ENCODE results near the gene MYBPHL.

Gene MYBPHL

DNA sequence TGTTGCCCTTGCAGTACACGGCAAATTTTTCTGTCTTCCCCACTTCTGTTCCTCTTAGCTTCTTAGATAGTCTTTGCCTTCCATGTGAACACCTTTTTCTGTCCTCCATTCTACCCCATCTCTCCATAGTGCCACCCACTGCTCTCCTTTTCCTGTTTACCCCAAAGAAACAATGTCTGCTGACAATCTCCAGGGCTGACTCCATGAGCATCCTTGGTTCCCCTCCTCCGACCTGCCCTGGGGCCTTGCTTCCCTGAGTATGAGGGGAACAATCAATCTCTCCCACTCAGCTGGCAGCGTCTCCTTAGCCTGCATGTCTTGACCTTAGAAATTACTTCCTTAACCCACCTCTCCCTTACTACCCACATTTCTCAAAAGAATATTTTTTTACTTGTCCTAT is 12.3 kb upstream of the MYBPHL start:
- TF ChIP-seq, protein P1, sequence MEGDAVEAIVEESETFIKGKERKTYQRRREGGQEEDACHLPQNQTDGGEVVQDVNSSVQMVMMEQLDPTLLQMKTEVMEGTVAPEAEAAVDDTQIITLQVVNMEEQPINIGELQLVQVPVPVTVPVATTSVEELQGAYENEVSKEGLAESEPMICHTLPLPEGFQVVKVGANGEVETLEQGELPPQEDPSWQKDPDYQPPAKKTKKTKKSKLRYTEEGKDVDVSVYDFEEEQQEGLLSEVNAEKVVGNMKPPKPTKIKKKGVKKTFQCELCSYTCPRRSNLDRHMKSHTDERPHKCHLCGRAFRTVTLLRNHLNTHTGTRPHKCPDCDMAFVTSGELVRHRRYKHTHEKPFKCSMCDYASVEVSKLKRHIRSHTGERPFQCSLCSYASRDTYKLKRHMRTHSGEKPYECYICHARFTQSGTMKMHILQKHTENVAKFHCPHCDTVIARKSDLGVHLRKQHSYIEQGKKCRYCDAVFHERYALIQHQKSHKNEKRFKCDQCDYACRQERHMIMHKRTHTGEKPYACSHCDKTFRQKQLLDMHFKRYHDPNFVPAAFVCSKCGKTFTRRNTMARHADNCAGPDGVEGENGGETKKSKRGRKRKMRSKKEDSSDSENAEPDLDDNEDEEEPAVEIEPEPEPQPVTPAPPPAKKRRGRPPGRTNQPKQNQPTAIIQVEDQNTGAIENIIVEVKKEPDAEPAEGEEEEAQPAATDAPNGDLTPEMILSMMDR (IDR thresholded peaks at IDR 0.05), result no peak
- TF ChIP-seq ZFX (IDR thresholded peaks at IDR 0.05; ENCODE audit: borderline replicate concordance), result no peak
- no peak overlapping the region for H3K27ac ChIP-seq

DNA sequence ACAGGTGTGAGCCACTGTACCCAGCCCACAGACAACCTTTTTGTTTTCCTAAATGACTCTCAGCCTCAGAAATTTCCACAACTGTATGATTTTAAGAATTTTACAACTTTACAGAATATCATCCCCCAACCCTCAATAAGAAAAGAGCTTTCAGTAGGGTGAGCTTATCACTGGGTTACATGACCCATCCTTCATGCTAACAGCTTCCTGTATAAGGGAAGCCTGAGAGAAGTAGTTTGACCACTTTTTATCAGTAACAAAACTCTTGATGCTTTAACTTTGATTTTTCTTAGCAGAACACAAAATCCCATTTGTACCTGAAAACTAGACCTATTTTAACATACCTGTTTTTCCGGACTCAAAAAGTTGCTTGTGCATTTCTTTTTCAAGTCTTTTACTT is 9.7 kb upstream of the MYBPHL start:
- TF ChIP-seq, protein P1 (IDR thresholded peaks at IDR 0.05), result no peak
- TF ChIP-seq ZFX (IDR thresholded peaks at IDR 0.05; ENCODE audit: borderline replicate concordance), result no peak
- no peak overlapping the region for H3K27ac ChIP-seq

DNA sequence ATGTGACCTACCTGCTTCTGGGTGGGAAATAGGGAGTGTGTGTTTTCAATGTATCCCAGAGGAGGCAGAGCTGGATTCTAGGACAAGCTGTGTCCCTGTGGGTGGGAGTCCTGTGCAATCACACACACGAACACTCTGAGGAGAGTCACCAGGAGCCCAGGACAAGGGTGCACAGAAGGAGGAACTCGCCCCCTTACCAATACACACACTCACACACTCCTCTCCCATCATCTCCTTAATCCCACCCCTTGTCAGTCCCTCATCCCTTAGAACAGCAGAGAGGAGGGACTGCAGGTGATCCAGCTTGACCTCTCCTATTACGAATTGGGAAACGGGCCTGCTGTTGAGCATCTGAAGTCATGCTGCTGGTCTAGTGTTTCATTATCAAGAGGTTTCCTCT is 8.5 kb upstream of the MYBPHL start:
- TF ChIP-seq, protein P1 (IDR thresholded peaks at IDR 0.05), result no peak
- no peak for TF ChIP-seq ZFX (IDR thresholded peaks at IDR 0.05; ENCODE audit: borderline replicate concordance)
- no peak overlapping the region for H3K27ac ChIP-seq

DNA sequence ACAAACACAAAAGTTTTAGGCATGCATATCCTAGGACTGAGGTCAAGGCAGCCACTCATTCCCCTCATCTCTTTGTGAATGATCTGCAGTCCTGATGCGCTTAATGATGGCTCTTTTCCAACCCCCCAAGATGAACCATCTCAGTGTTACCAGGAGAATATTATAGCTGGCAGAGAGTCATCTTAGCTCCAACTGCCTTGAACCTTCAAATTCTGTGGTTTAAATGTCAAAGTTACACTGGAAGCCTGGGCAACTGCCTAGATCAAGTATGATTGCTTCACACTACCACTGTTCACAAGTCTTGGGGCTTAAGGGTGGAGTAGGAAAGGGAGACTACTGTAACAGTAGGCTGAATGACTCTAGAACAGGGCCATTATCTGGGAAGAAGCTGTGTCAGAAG is 8.0 kb upstream of the MYBPHL start:
- H3K27ac ChIP-seq, result no peak overlapping the region
- no peak for TF ChIP-seq ZFX (IDR thresholded peaks at IDR 0.05; ENCODE audit: borderline replicate concordance)
- TF ChIP-seq, protein P1 (IDR thresholded peaks at IDR 0.05), result no peak

DNA sequence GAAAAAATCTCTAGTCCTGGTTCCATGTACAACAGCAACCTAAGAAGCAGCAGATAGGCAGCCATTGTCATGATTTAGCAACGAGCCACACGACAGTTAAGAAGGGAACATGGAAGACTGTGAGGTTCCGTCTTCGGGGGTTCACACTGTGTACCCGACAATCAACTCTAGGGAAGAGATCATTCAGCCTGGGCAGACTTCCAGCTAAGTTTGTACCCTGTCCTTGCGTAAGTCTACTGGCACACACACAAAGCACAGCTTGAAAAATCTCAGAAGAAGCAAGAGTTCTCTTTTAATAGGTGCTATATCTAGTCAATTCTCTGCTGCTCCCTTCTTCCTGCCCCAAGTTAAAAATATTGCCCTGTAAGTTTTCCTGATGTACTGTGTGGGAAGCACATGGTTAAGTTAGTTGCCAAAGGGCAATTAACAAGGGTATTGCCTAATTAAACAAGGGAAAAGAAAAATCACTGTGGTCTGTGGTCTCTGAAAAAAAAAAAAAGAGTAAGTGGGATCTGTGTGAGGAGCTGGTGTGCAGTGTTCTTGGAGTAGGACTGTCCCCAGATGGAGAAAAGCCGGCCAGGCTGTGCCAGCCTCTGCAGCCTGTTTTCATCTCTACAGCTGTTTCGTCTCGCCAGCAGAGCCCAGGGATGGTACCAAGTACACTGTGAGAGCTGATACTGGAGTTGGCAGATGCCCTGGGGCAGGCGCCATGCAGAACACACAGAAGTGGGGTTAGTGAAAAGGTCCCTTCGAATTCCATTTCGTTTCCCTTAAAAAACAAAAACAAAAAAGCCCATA is 6.4 kb upstream of the MYBPHL start:
- no peak for TF ChIP-seq ZFX (IDR thresholded peaks at IDR 0.05; ENCODE audit: borderline replicate concordance)
- TF ChIP-seq, protein P1 (IDR thresholded peaks at IDR 0.05), result no peak
- no peak overlapping the region for H3K27ac ChIP-seq

DNA sequence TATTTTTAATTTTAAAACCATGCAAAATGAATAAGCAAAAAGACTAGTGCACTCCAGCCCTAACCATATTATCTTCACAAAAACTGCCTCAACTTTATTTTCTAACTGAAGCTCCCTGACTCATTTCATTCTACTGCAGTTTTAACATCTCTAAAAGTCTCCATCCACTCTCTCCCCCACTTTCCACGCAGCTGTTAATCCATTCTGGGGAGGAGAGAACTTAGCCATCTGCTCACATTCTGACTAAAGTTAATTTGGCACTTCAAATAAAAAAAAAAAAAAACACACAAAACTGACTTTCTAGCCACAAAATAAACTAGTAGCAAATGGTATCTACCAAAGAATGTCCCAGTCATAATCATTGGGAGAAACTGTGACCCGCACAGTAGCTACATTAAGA is 5.4 kb upstream of the MYBPHL start:
- H3K27ac ChIP-seq, result no peak overlapping the region
- TF ChIP-seq, protein P1 (IDR thresholded peaks at IDR 0.05), result no peak
- no peak for TF ChIP-seq ZFX (IDR thresholded peaks at IDR 0.05; ENCODE audit: borderline replicate concordance)

DNA sequence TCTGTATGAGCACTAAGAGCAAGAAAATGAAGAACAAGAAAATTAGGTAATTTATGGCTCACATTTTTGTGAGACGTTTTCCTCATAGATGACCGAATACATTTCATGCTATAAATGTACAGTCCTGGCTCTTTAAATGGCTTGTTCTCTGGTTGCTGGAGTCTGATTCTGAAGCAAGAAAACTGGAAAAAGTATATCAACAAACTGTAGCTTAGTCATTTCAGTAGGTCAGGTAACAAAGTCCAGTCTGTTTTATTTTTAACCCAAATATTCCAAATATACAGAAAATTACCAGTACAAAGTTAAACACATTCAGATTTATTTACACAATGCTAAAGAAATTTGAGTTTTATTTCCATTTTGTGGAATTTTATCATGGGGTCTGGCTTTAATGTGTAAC is 2.5 kb upstream of the MYBPHL start:
- H3K27ac ChIP-seq, result no peak overlapping the region
- TF ChIP-seq, protein P1 (IDR thresholded peaks at IDR 0.05), result no peak
- no peak for TF ChIP-seq ZFX (IDR thresholded peaks at IDR 0.05; ENCODE audit: borderline replicate concordance)

Measured in 22Rv1 (cell line).